Hepatocyte (in vitro differentiated cells): ENCODE data around the gene CHCHD4.

ENCODE experiments used
- EZH2 ChIP-seq: fragments of 200-600 bp; sonication (generic); IDR thresholded peaks from 2 replicates; pipeline ENCODE4 v1.6.1; 2016; ENCODE audit warnings: antibody characterized with exemption, mild to moderate bottlenecking, borderline replicate concordance
- EZH2phosphoT487 ChIP-seq: fragments of 200-600 bp; sonication (generic); IDR thresholded peaks from one replicate; pipeline ENCODE4 v1.6.1; 2018; ENCODE audit warnings: antibody characterized with exemption, mild to moderate bottlenecking, low read depth, moderate library complexity; ENCODE audit not compliant: unreplicated experiment, severe bottlenecking
- TF ChIP-seq, protein P1 (sequence below): fragments of 200-600 bp; sonication (generic); IDR thresholded peaks from 2 replicates; pipeline ENCODE4 v1.5.1; 2016; ENCODE audit warnings: antibody characterized with exemption, mild to moderate bottlenecking; ENCODE audit not compliant: poor library complexity

DNA sequence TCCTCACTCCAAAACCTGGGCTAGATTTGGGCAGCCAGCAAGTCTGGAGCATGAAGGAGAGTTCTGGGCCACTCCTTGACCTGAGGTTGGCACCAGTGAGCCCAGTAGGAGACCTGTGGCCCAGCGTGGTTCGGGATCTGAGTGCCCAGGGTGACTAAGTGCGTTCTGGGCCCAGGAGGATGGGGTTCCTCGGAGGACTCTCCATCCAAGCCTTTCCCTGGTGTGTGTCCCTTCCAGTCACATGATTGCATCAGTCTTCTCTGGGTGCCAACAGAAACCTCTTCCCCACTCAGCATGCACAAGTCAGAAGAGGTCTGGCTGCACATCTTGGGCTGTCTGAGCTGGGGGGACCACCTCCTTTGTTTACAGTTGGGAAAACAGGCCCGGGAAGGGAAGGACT lies 15.1 kb upstream of the CHCHD4 start:
- TF ChIP-seq, protein P1, sequence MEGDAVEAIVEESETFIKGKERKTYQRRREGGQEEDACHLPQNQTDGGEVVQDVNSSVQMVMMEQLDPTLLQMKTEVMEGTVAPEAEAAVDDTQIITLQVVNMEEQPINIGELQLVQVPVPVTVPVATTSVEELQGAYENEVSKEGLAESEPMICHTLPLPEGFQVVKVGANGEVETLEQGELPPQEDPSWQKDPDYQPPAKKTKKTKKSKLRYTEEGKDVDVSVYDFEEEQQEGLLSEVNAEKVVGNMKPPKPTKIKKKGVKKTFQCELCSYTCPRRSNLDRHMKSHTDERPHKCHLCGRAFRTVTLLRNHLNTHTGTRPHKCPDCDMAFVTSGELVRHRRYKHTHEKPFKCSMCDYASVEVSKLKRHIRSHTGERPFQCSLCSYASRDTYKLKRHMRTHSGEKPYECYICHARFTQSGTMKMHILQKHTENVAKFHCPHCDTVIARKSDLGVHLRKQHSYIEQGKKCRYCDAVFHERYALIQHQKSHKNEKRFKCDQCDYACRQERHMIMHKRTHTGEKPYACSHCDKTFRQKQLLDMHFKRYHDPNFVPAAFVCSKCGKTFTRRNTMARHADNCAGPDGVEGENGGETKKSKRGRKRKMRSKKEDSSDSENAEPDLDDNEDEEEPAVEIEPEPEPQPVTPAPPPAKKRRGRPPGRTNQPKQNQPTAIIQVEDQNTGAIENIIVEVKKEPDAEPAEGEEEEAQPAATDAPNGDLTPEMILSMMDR = no peak
- no peak for TF ChIP-seq EZH2
- TF ChIP-seq EZH2phosphoT487 = no peak
